ENCODE data around the gene ALDH3A1.
A peak's percentile ranks its signal among the peaks of the same experiment; 100 is the strongest.

The ALDH3A1 gene

DNA sequence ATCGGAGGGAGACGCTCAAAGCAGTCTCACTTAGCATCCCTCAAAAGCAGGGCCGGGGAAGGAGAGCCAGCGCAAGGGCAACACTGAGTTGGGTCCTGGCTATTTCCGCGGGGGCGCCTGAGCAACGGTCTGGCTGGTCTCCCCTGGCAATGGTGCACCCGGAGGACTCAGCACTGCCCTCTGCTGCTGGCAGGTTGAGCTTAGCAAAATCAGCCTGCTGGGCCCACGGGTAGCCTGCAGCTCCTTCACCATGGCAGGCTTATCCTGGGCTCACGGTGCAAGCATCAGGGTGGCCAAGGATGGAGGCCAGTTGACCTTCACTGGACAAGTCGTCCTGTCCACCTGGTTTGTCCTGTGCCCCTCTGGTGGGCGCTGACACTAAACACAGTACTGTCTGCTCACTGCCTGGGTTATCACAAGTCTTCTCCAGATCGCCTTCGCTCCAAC is 14.4 kb upstream of the ALDH3A1 start:
- no peaks in the 10 kb centered on the region for H3K36me3 ChIP-seq (ENCODE audit: insufficient read depth)
- TF ChIP-seq, protein P1, sequence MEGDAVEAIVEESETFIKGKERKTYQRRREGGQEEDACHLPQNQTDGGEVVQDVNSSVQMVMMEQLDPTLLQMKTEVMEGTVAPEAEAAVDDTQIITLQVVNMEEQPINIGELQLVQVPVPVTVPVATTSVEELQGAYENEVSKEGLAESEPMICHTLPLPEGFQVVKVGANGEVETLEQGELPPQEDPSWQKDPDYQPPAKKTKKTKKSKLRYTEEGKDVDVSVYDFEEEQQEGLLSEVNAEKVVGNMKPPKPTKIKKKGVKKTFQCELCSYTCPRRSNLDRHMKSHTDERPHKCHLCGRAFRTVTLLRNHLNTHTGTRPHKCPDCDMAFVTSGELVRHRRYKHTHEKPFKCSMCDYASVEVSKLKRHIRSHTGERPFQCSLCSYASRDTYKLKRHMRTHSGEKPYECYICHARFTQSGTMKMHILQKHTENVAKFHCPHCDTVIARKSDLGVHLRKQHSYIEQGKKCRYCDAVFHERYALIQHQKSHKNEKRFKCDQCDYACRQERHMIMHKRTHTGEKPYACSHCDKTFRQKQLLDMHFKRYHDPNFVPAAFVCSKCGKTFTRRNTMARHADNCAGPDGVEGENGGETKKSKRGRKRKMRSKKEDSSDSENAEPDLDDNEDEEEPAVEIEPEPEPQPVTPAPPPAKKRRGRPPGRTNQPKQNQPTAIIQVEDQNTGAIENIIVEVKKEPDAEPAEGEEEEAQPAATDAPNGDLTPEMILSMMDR (conservative IDR thresholded peaks at IDR 0.05; ENCODE audit: low read depth, low read length), result peak; percentile 65
- H3K27ac ChIP-seq, result no peak overlapping the region
- peak overlapping the region; percentile 66; the same call in 1 of the 2 replicates for H2AFZ ChIP-seq (ENCODE audit: low read depth)
- H3K9ac ChIP-seq, result no peak overlapping the region
- H3K4me1 ChIP-seq (ENCODE audit: low read depth, poor library complexity, severe bottlenecking), result no peaks in the 10 kb centered on the region
- H3K4me2 ChIP-seq, result peak overlapping the region; percentile 45; the same call in 1 of the 2 replicates
- no peak overlapping the region for H3K4me3 ChIP-seq (IDR thresholded peaks at IDR 0.05; ENCODE audit: insufficient read depth, low read depth, low read length)
- H3K79me2 ChIP-seq (ENCODE audit: insufficient read depth, low read depth), result no peaks in the 10 kb centered on the region
- H4K20me1 ChIP-seq (ENCODE audit: insufficient read depth), result no peaks in the 10 kb centered on the region
- H3K27me3 ChIP-seq (ENCODE audit: insufficient read depth, low read depth), result no peaks in the 10 kb centered on the region

DNA sequence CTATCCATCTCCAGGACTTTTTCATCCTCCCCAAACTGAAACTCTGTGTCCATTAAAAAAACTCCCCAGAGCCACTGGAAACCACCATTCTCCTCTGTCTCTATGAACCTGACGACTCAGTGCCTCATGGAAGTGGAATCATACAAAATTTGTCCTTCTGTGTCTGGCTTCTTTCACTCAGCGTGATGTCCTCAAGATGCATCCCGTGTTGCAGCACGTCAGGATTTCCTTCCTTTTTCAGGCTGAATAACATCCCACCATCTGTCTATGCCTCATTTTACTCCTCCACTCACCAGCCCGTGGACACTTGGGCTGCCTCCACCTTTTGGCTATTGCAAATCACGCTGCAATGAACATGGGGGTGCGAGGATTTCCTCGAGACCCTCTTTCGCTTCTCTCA is 12.6 kb upstream of the ALDH3A1 start:
- Histone ChIP-seq H3K4me3 (IDR thresholded peaks at IDR 0.05; ENCODE audit: insufficient read depth, low read depth, low read length) (no peak overlapping the region), H4K20me1 (ENCODE audit: insufficient read depth) (no peaks in the 10 kb centered on the region), H2AFZ (ENCODE audit: low read depth) (no peak overlapping the region), H3K4me1 (ENCODE audit: low read depth, poor library complexity, severe bottlenecking) (no peaks in the 10 kb centered on the region), H3K9ac (no peak overlapping the region), H3K79me2 (ENCODE audit: insufficient read depth, low read depth) (no peaks in the 10 kb centered on the region), H3K27ac (no peak overlapping the region), H3K36me3 (ENCODE audit: insufficient read depth) (no peaks in the 10 kb centered on the region), H3K4me2 (no peak overlapping the region), H3K27me3 (ENCODE audit: insufficient read depth, low read depth) (no peaks in the 10 kb centered on the region)
- TF ChIP-seq, protein P1 (conservative IDR thresholded peaks at IDR 0.05; ENCODE audit: low read depth, low read length), result no peak

DNA sequence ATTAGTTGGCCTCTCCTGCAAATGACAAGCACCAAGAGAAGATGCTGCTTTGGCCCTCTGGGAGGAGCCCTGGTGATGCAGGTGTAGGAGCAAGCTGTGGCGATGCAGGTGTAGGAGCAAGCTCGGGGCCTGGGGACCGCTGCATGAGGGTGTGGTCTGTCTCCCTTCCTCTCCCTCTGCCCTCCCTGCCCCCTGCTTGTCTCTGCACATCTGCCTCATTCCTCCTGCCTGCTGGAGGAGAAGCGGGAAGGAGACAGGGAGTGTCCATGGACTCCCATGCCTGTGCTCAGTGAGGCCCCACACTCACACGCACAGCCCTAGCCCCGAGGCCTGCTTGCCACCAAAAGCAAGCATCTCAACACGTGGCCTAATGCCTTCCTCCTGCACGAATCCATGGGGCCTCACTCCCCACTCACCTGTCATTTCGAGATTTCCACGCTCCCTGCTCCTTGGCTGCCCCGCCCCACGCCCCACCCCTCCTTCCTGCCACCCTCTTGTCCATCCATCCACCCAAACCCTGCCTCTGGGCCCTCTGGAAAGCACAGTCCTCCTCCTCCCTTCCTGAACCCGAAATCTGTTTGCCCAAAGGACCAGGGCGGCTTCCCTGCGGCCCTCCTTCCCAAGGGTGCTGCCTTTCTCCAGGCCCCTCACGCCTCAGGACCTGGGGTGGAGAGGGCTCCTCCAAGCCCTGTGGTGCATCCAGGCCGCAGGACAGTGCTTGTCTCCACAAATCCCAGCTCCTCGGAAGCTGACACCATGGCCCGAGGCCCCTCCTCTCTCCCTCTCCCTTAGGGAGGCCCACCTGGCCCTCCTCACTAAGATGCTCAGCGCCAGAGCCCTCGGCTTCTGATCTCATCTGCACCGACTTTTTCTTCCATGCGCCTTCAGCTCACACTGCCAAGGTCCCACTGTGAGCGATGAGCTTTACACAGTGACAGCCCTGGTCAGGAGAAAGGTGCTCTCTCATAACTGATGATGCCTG is 11.8 kb upstream of the ALDH3A1 start:
- H3K27ac ChIP-seq, result no peak overlapping the region
- no peaks in the 10 kb centered on the region for H3K4me1 ChIP-seq (ENCODE audit: low read depth, poor library complexity, severe bottlenecking)
- H3K79me2 ChIP-seq (ENCODE audit: insufficient read depth, low read depth), result no peaks in the 10 kb centered on the region
- H4K20me1 ChIP-seq (ENCODE audit: insufficient read depth), result no peaks in the 10 kb centered on the region
- no peak overlapping the region for H3K9ac ChIP-seq
- no peak overlapping the region for H3K4me2 ChIP-seq
- TF ChIP-seq, protein P1 (conservative IDR thresholded peaks at IDR 0.05; ENCODE audit: low read depth, low read length), result no peak
- H3K4me3 ChIP-seq (IDR thresholded peaks at IDR 0.05; ENCODE audit: insufficient read depth, low read depth, low read length), result no peak overlapping the region
- no peaks in the 10 kb centered on the region for H3K36me3 ChIP-seq (ENCODE audit: insufficient read depth)
- no peak overlapping the region for H2AFZ ChIP-seq (ENCODE audit: low read depth)
- no peaks in the 10 kb centered on the region for H3K27me3 ChIP-seq (ENCODE audit: insufficient read depth, low read depth)

DNA sequence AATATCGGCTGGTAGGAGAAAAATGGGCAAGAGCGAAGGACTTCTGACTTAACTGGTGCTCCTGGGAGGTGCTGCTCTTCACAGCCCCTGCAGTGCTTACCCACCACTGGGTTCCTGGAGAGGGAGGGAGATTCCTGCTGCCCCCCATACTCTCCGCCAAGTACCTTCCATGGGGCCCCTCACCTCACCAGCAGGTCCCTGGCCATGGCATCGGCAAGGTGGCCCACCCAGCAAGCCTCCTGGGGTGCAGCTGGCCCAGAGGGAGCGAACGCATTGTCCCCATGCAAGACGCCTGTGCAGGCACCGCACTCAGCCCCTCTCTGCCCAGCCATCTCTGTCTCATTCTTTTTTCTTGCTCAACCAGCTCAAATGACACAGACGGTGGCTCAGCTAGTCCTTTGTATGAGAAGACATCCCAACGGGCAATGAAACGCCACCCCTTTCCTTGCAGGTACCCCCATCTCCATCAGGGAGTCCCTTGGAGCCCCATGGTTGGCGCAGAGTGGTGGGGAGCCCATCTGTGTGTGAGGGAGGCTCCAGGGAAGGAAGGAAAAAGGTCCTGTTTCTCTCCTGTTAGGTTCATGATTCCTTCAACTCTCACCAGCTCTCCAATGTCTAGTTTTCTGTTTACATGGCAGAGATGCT is 9.6 kb upstream of the ALDH3A1 start:
- Histone ChIP-seq H3K79me2 (ENCODE audit: insufficient read depth, low read depth) (no peaks in the 10 kb centered on the region), H3K9ac (no peak overlapping the region), H3K4me3 (IDR thresholded peaks at IDR 0.05; ENCODE audit: insufficient read depth, low read depth, low read length) (no peak overlapping the region), H3K27ac (no peak overlapping the region), H2AFZ (ENCODE audit: low read depth) (no peak overlapping the region), H3K36me3 (ENCODE audit: insufficient read depth) (no peaks in the 10 kb centered on the region), H3K27me3 (ENCODE audit: insufficient read depth, low read depth) (no peaks in the 10 kb centered on the region), H4K20me1 (ENCODE audit: insufficient read depth) (no peaks in the 10 kb centered on the region), H3K4me1 (ENCODE audit: low read depth, poor library complexity, severe bottlenecking) (no peaks in the 10 kb centered on the region), H3K4me2 (no peak overlapping the region)
- TF ChIP-seq, protein P1 (conservative IDR thresholded peaks at IDR 0.05; ENCODE audit: low read depth, low read length), result no peak
